NCI-H2081 (cell line): Measurements from ENCODE around the gene PROX1.

Source experiments
- DNase-seq, 2 experiments: peaks; one replicate each; lab custom pipeline; 2025; lab: John Stamatoyannopoulos, UW

Gene PROX1

GRCh38 chr1:213980906-213981305 lies 6.9 kb upstream of the PROX1 start:
- DNase-seq: no peak

GRCh38 chr1:213982289-213982671 lies 5.5 kb upstream of the PROX1 start:
- DNase-seq: no peak

GRCh38 chr1:213982672-213983492 lies 4.9 kb upstream of the PROX1 start:
- DNase-seq: peak; percentile 73 to 79

- peak in 1 of 2 experiments; percentile 34 for DNase-seq
These were observed 4.0 kb upstream of the PROX1 start for GRCh38 chr1:213983493-213984386.

DNA sequence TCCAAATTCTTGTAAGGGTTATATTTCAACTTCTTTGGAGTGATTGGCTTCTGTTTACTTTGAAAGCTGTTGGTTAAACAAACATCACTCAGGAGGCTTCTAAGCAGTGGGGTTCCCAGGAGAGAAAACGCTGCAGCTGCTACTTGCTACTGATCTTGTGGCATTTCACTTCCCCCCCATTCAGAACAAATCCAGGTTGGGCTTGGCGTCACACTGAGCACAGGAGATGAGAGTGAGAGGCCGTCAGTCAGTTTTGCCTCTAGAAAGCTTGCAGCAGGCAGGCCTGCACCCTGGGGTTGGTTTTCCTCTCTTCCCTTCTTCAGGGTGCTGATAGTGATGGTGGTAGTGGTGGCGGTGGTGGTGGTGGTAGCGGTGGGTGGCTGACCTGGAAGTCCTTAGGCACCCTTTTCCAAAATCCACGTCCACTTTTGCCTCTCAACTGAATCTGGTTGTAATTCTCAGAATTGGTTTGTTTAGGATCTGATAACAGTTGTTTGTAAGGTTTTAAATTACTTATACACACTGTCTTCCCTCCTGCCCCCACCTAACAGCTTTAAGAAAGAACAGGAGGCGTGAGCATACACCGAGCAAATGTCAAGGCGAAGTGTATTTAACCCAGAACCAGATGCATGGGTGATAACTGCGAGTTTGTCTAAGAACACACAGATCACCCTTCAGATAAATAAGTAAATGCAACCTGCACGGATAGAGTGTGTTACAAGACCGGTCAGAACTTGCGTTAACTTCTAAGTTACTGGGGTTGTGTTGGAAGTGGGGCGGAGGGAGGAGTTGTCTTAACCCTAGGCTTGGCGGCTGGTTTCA lies 3.2 kb upstream of the PROX1 start:
- peak in 1 of 2 experiments; percentile 62 for DNase-seq

GRCh38 chr1:213985209-213986019 lies 2.4 kb upstream of the PROX1 start:
- no peak for DNase-seq

- DNase-seq: no peak
These were observed 1.5 kb upstream of the PROX1 start for GRCh38 chr1:213986020-213986924.

- DNase-seq: peak in 1 of 2 experiments; percentile 45
These were observed 885 bp upstream of the PROX1 start for GRCh38 chr1:213986925-213987250.

- DNase-seq: peak; percentile 89 to 90
These were observed 299 bp upstream of the PROX1 start for GRCh38 chr1:213987422-213987926.

- peak; percentile 36 to 54 for DNase-seq
These were observed 781 bp downstream of the PROX1 start for GRCh38 chr1:213988507-213989001.

GRCh38 chr1:213989002-213989855 lies 1.5 kb downstream of the PROX1 start:
- DNase-seq: peak; percentile 40 to 68

GRCh38 chr1:213993929-213994328 lies 6.2 kb downstream of the PROX1 start:
- peak; percentile 36 to 82 for DNase-seq

GRCh38 chr1:213994888-213995287 lies 7.1 kb downstream of the PROX1 start:
- DNase-seq: peak; percentile 24 to 77

DNA sequence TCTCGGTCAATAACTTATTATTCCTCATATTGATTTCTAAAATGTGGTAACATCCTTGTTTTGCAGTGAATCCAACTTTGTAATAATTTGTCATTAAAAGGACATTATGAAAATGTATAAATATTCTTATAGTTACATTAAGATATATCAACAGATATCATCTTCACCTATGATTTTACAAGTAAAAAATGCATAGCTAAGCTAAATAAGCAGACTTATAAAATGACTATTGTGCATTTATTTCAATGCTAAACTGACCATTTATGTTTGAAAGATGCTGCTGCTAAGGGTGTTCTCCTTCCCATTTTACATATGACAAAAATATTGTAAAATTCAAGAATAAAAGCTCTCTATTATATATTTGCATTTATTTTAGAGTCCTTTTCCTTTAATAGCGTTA lies 7.8 kb downstream of the PROX1 start:
- DNase-seq: no peak

GRCh38 chr1:213996320-213997037 lies 8.7 kb downstream of the PROX1 start:
- DNase-seq: no peak

GRCh38 chr1:213997038-213997771 lies 9.4 kb downstream of the PROX1 start:
- DNase-seq: no peak

DNA sequence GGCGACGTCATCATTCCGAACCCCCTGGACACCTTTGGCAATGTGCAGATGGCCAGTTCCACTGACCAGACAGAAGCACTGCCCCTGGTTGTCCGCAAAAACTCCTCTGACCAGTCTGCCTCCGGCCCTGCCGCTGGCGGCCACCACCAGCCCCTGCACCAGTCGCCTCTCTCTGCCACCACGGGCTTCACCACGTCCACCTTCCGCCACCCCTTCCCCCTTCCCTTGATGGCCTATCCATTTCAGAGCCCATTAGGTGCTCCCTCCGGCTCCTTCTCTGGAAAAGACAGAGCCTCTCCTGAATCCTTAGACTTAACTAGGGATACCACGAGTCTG lies 10.0 kb downstream of the PROX1 start:
- DNase-seq: no peak

DNA sequence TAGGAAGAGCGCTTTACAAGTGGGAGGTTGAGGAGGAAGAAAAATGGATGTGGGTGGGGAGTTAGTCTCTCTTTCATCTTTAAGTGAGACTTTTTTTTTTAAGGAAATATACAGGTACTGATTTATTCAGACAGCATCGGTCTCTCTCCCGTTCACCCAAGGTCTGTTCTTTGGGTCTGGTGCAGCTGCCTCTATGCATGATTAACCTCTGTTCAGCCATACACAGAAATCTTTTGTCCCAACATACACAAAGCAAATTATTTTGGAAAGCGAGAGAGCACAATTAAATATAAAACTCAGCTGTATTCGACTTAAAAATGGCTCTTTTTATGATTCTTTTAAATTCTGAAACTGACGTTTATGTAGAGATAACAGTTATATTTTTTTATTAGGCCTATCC lies 11.0 kb downstream of the PROX1 start:
- DNase-seq: peak in 1 of 2 experiments; percentile 46
